AG04450 (cell line): Measurements from ENCODE around the gene HIPK1. TPM values are rescaled to one million over a fixed set of nuclear protein-coding genes. Genes with fewer than 3 reads are reported as not detected.

Experiments
- CTCF ChIA-PET: fragments of 300-600, 350-600 bp; formaldehyde crosslinking; extraction: SDS; loops from one replicate; lab custom pipeline; 2022; ENCODE audit warnings: antibody characterized with exemption, inconsistent platforms; lab: Charles Lee
- POLR2A ChIA-PET: fragments of 350-600 bp; formaldehyde crosslinking; extraction: SDS; loops from one replicate; lab custom pipeline; 2021; ENCODE audit warnings: antibody characterized with exemption, inconsistent platforms; lab: Yijun Ruan, JAX
- DNase-seq: peaks from one replicate; pipeline ENCODE4 v3.0.0-alpha.2; 2011; ENCODE audit warnings: low read depth, low spot score
- H3K27ac ChIP-seq: one replicate; pipeline ENCODE4 v1.5.1; 2012; ENCODE audit warnings: low read depth, low read length, control low read depth
- H3K27me3 ChIP-seq: one replicate; pipeline ENCODE4 v1.6.0; 2012; ENCODE audit warnings: low read length; ENCODE audit not compliant: control insufficient read depth, insufficient read depth
- H3K4me3 ChIP-seq: 2 replicates; pipeline ENCODE4 v1.5.1; 2011; ENCODE audit warnings: mild to moderate bottlenecking, low read depth, low read length, control low read depth
- H3K9me3 ChIP-seq: 2 replicates; pipeline ENCODE4 v1.5.1; 2012; ENCODE audit warnings: low read length; ENCODE audit not compliant: control insufficient read depth, insufficient read depth
- CTCF ChIP-seq: IDR thresholded peaks from 2 replicates; pipeline ENCODE4 v1.5.1; 2011; ENCODE audit warnings: low read depth, low read length, control low read depth, inconsistent platforms
- polyA plus RNA-seq: library from polyadenylated mRNA; depleted of rRNA; stranded (reverse); fragments of >200 nt; gene quantifications from 2 replicates; pipeline ENCODE4 v1.2.3, GENCODE V29; 2011

HIPK1 gene
- polyA plus RNA-seq, 1 experiment, result 28.4 TPM

- H3K4me3 ChIP-seq, result no peak overlapping the region
- no peak for DNase-seq
- CTCF ChIA-PET, result no interaction called here
- POLR2A ChIA-PET, result no interaction called here
- TF ChIP-seq CTCF, result no peak
- no peaks in the 10 kb centered on the region for H3K9me3 ChIP-seq
- no peak overlapping the region for H3K27ac ChIP-seq
- no peaks in the 10 kb centered on the region for H3K27me3 ChIP-seq
These were observed 57.7 kb downstream of the HIPK1 start for GRCh38 chr1:113986802-113987201.

- no peak for TF ChIP-seq CTCF
- no peaks in the 10 kb centered on the region for H3K27me3 ChIP-seq
- POLR2A ChIA-PET, result no interaction called here
- H3K9me3 ChIP-seq, result no peaks in the 10 kb centered on the region
- no peak for DNase-seq
- no peak overlapping the region for H3K4me3 ChIP-seq
- CTCF ChIA-PET, result no interaction called here
- H3K27ac ChIP-seq, result no peak overlapping the region
These were observed 58.1 kb downstream of the HIPK1 start for GRCh38 chr1:113987259-113987658.

- Histone ChIP-seq H3K4me3 (no peak overlapping the region), H3K27ac (no peak overlapping the region), H3K9me3 (peaks cover 5% of the 10 kb centered on the region), H3K27me3 (no peaks in the 10 kb centered on the region)
- TF ChIP-seq CTCF, result no peak
- ChIA-PET CTCF (no interaction called here), POLR2A (no interaction called here)
- no peak for DNase-seq
These were observed 61.4 kb downstream of the HIPK1 start for GRCh38 chr1:113990530-113990929.

- Histone ChIP-seq H3K9me3 (peaks cover 5% of the 10 kb centered on the region), H3K27ac (no peak overlapping the region), H3K4me3 (no peak overlapping the region), H3K27me3 (no peaks in the 10 kb centered on the region)
- ChIA-PET POLR2A (no interaction called here), CTCF (no interaction called here)
- no peak for DNase-seq
- no peak for TF ChIP-seq CTCF
These were observed 61.8 kb downstream of the HIPK1 start for GRCh38 chr1:113990961-113991360.

- CTCF ChIA-PET, result no interaction called here
- POLR2A ChIA-PET, result no interaction called here
These were observed 62.4 kb downstream of the HIPK1 start for GRCh38 chr1:113991467-113991997.

More at GRCh38 chr1:113991467-113991997, 62.4 kb downstream of the HIPK1 start:
- H3K27me3 ChIP-seq, result no peaks in the 10 kb centered on the region
- H3K4me3 ChIP-seq, result no peak overlapping the region
- no peak for DNase-seq
- no peak for TF ChIP-seq CTCF
- no peak overlapping the region for H3K27ac ChIP-seq
- peaks cover 5% of the 10 kb centered on the region for H3K9me3 ChIP-seq
